ENCODE data around the gene CYB5R3.
"Not testable (repeated sequence)": the region's sequence is repeated elsewhere in the genome, so short reads cannot be mapped to it uniquely, and the experiment has no call there.

Gene CYB5R3

GRCh38 chr22:42574046-42574445 is 75.1 kb downstream of the CYB5R3 start:
- not testable (repeated sequence) for DNase-seq (ENCODE audit: low read depth in 2 of 2, low spot score in 1 of 2)

GRCh38 chr22:42571068-42571467 is 78.1 kb downstream of the CYB5R3 start:
- not testable (repeated sequence) for DNase-seq (ENCODE audit: low read depth in 2 of 2, low spot score in 1 of 2)

- not testable (repeated sequence) for DNase-seq (ENCODE audit: low read depth in 2 of 2, low spot score in 1 of 2)
Observed at GRCh38 chr22:42570580-42570979, 78.6 kb downstream of the CYB5R3 start.

GRCh38 chr22:42567950-42568349 is 81.2 kb downstream of the CYB5R3 start:
- not testable (repeated sequence) for DNase-seq (ENCODE audit: low read depth in 2 of 2, low spot score in 1 of 2)

All from stimulated activated CD8-positive, alpha-beta memory T cell treated with anti-CD3 and anti-CD28 coated beads, Interleukin-4, amount 100 ng/mL, for 4 hours (primary cell).